GM23248 (cell line): ENCODE data around the gene HNRNPUL2.

Source experiments
- EZH2 ChIP-seq: fragments of 200-600 bp; sonication (generic); IDR thresholded peaks from 2 replicates; pipeline ENCODE4 v1.6.1; 2018; ENCODE audit warnings: antibody characterized with exemption, mild to moderate bottlenecking; ENCODE audit not compliant: insufficient read depth, poor library complexity, severe bottlenecking
- EZH2phosphoT487 ChIP-seq: fragments of 200-600 bp; sonication (generic); IDR thresholded peaks from 2 replicates; pipeline ENCODE4 v1.6.1; 2018; ENCODE audit warnings: antibody characterized with exemption, moderate library complexity, mild to moderate bottlenecking, low read depth; ENCODE audit not compliant: insufficient read depth

DNA sequence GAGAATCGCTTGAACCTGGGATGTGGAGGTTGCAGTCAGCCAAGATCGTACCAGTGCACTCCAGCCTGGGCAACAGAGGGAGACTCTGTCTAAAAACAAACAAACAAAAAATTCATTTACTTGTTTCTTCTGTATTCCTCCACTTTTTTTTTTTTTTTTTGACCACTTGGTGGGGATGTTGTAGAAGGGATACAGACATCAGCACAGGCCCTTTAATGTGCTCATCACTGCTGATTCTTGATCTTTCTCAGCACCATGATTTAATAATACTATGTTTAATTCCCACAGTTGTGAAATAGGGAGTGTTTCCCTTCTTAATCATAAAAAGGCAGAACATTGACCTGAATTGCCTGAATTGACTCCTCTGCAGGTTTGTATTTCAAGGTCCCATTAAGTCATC is 5.6 kb upstream of the HNRNPUL2 start:
- TF ChIP-seq EZH2: no peak
- TF ChIP-seq EZH2phosphoT487: no peak
